ENCODE measurements around the gene ABO.
A peak's percentile ranks its signal among the peaks of the same experiment; 100 is the strongest.
"Not testable (repeated sequence)": the region's sequence is repeated elsewhere in the genome, so short reads cannot be mapped to it uniquely, and the experiment has no call there.

Gene ABO

GRCh38 chr9:133242991-133243390 is 32.0 kb downstream of the ABO start:
- no peak for DNase-seq (ENCODE audit: low read depth)

- no peak for DNase-seq (ENCODE audit: low read depth)
Measured at GRCh38 chr9:133242241-133242640, 32.8 kb downstream of the ABO start.

- DNase-seq (ENCODE audit: low read depth): no peak
Measured at GRCh38 chr9:133239533-133240090, 35.4 kb downstream of the ABO start.

GRCh38 chr9:133238851-133239532 is 36.0 kb downstream of the ABO start:
- peak; percentile 43 for DNase-seq (ENCODE audit: low read depth)

GRCh38 chr9:133238272-133238850 is 36.6 kb downstream of the ABO start:
- peak; percentile 4 for DNase-seq (ENCODE audit: low read depth)

GRCh38 chr9:133237035-133237731 is 37.8 kb downstream of the ABO start:
- DNase-seq (ENCODE audit: low read depth): no peak

- not testable (repeated sequence) for DNase-seq (ENCODE audit: low read depth)
Measured at GRCh38 chr9:133236291-133237034, 38.5 kb downstream of the ABO start.

- no peak for DNase-seq (ENCODE audit: low read depth)
Measured at GRCh38 chr9:133235549-133236222, 39.3 kb downstream of the ABO start.

GRCh38 chr9:133234577-133235322 is 40.3 kb downstream of the ABO start:
- DNase-seq (ENCODE audit: low read depth): no peak

- no peak for DNase-seq (ENCODE audit: low read depth)
Measured at GRCh38 chr9:133233681-133234432, 41.1 kb downstream of the ABO start.

- not testable (repeated sequence) for DNase-seq (ENCODE audit: low read depth)
Measured at GRCh38 chr9:133231934-133232568, 43.0 kb downstream of the ABO start.

GRCh38 chr9:133230514-133230913 is 44.5 kb downstream of the ABO start:
- not testable (repeated sequence) for DNase-seq (ENCODE audit: low read depth)

GRCh38 chr9:133230093-133230492 is 44.9 kb downstream of the ABO start:
- no peak for DNase-seq (ENCODE audit: low read depth)

- not testable (repeated sequence) for DNase-seq (ENCODE audit: low read depth)
Measured at GRCh38 chr9:133228474-133229193, 46.4 kb downstream of the ABO start.

GRCh38 chr9:133227996-133228395 is 47.0 kb downstream of the ABO start:
- not testable (repeated sequence) for DNase-seq (ENCODE audit: low read depth)

GRCh38 chr9:133227242-133227860 is 47.6 kb downstream of the ABO start:
- DNase-seq (ENCODE audit: low read depth): no peak

- DNase-seq (ENCODE audit: low read depth): no peak
Measured at GRCh38 chr9:133226219-133227171, 48.5 kb downstream of the ABO start.

Measured in stimulated activated CD8-positive, alpha-beta memory T cell treated with anti-CD3 and anti-CD28 coated beads, Interleukin-12 subunit alpha, Interleukin-12 subunit beta, amount 100 ng/mL, for 1 hour (primary cell).